ENCODE results near the gene TMEM182.

- TF ChIP-seq CTCF (IDR thresholded peaks at IDR 0.05; ENCODE audit: low read depth, low read length) = no peak
- TF ChIP-seq POLR2A (IDR thresholded peaks at IDR 0.05; ENCODE audit: extremely low read depth, insufficient read length) = no peak
- TF ChIP-seq MAX (IDR thresholded peaks at IDR 0.05; ENCODE audit: low read depth, low read length) = no peak
- TF ChIP-seq MYC (IDR thresholded peaks at IDR 0.05; ENCODE audit: low read depth, low read length) = no peak
Observed at GRCh38 chr2:102748107-102748506, 13.7 kb upstream of the TMEM182 start.

Measured in NB4 (cell line).